ENCODE measurements around the gene LIME1.

The LIME1 gene

GRCh38 chr20:63698739-63699465 is 37.6 kb upstream of the LIME1 start:
- no peak overlapping the region for H3K9ac ChIP-seq (ENCODE audit: low read length in 2 of 2)
- H3K36me3 ChIP-seq (ENCODE audit: control insufficient read depth in 2 of 2, insufficient read depth in 2 of 2, low read length in 2 of 2) = peaks cover 4 to 6% of the 10 kb centered on the region in 2 donors
- H3K4me1 ChIP-seq (ENCODE audit: control insufficient read depth, insufficient read depth, low read length) = peaks cover 28% of the 10 kb centered on the region
- H3K9me3 ChIP-seq (ENCODE audit: control insufficient read depth in 2 of 2, low read length in 2 of 2) = no peaks in the 10 kb centered on the region
- no peaks in the 10 kb centered on the region for H3K27me3 ChIP-seq (ENCODE audit: control insufficient read depth in 1 of 2, insufficient read depth in 2 of 2, low read length in 2 of 2)
- peak overlapping the region; percentile 31 for H3K27ac ChIP-seq (ENCODE audit: low read length)
- H3K4me3 ChIP-seq (ENCODE audit: low read length in 2 of 2) = peak overlapping the region in 1 of 2 donors; percentile 1

GRCh38 chr20:63699466-63700198 is 36.8 kb upstream of the LIME1 start:
- Histone ChIP-seq H3K27ac (ENCODE audit: low read length) (peak overlapping the region; percentile 31), H3K4me1 (ENCODE audit: control insufficient read depth, insufficient read depth, low read length) (peaks cover 28% of the 10 kb centered on the region), H3K27me3 (ENCODE audit: control insufficient read depth in 1 of 2, insufficient read depth in 2 of 2, low read length in 2 of 2) (no peaks in the 10 kb centered on the region), H3K9me3 (ENCODE audit: control insufficient read depth in 2 of 2, low read length in 2 of 2) (no peaks in the 10 kb centered on the region), H3K4me3 (ENCODE audit: low read length in 2 of 2) (no peak overlapping the region), H3K36me3 (ENCODE audit: control insufficient read depth in 2 of 2, insufficient read depth in 2 of 2, low read length in 2 of 2) (peaks cover 6 to 9% of the 10 kb centered on the region in 2 donors), H3K9ac (ENCODE audit: low read length in 2 of 2) (no peak overlapping the region)

GRCh38 chr20:63700199-63701050 is 36.0 kb upstream of the LIME1 start:
- Histone ChIP-seq H3K27ac (ENCODE audit: low read length) (no peak overlapping the region), H3K4me3 (ENCODE audit: low read length in 2 of 2) (no peak overlapping the region), H3K9ac (ENCODE audit: low read length in 2 of 2) (no peak overlapping the region), H3K27me3 (ENCODE audit: control insufficient read depth in 1 of 2, insufficient read depth in 2 of 2, low read length in 2 of 2) (no peaks in the 10 kb centered on the region), H3K9me3 (ENCODE audit: control insufficient read depth in 2 of 2, low read length in 2 of 2) (no peaks in the 10 kb centered on the region), H3K36me3 (ENCODE audit: control insufficient read depth in 2 of 2, insufficient read depth in 2 of 2, low read length in 2 of 2) (peaks cover 11 to 15% of the 10 kb centered on the region in 2 donors), H3K4me1 (ENCODE audit: control insufficient read depth, insufficient read depth, low read length) (peaks cover 28% of the 10 kb centered on the region)

GRCh38 chr20:63701051-63701328 is 35.5 kb upstream of the LIME1 start:
- peaks cover 31% of the 10 kb centered on the region for H3K4me1 ChIP-seq (ENCODE audit: control insufficient read depth, insufficient read depth, low read length)
- no peak overlapping the region for H3K4me3 ChIP-seq (ENCODE audit: low read length in 2 of 2)
- no peaks in the 10 kb centered on the region for H3K27me3 ChIP-seq (ENCODE audit: control insufficient read depth in 1 of 2, insufficient read depth in 2 of 2, low read length in 2 of 2)
- no peak overlapping the region for H3K27ac ChIP-seq (ENCODE audit: low read length)
- H3K36me3 ChIP-seq (ENCODE audit: control insufficient read depth in 2 of 2, insufficient read depth in 2 of 2, low read length in 2 of 2) = peaks cover 11 to 20% of the 10 kb centered on the region in 2 donors
- no peaks in the 10 kb centered on the region for H3K9me3 ChIP-seq (ENCODE audit: control insufficient read depth in 2 of 2, low read length in 2 of 2)
- H3K9ac ChIP-seq (ENCODE audit: low read length in 2 of 2) = no peak overlapping the region

GRCh38 chr20:63701329-63702035 is 35.0 kb upstream of the LIME1 start:
- Histone ChIP-seq H3K9ac (ENCODE audit: low read length in 2 of 2) (no peak overlapping the region), H3K27ac (ENCODE audit: low read length) (no peak overlapping the region), H3K27me3 (ENCODE audit: control insufficient read depth in 1 of 2, insufficient read depth in 2 of 2, low read length in 2 of 2) (no peaks in the 10 kb centered on the region), H3K4me3 (ENCODE audit: low read length in 2 of 2) (no peak overlapping the region), H3K9me3 (ENCODE audit: control insufficient read depth in 2 of 2, low read length in 2 of 2) (no peaks in the 10 kb centered on the region), H3K36me3 (ENCODE audit: control insufficient read depth in 2 of 2, insufficient read depth in 2 of 2, low read length in 2 of 2) (peaks cover 11 to 24% of the 10 kb centered on the region in 2 donors), H3K4me1 (ENCODE audit: control insufficient read depth, insufficient read depth, low read length) (peaks cover 35% of the 10 kb centered on the region)

GRCh38 chr20:63702036-63702665 is 34.3 kb upstream of the LIME1 start:
- Histone ChIP-seq H3K9me3 (ENCODE audit: control insufficient read depth in 2 of 2, low read length in 2 of 2) (no peaks in the 10 kb centered on the region), H3K4me1 (ENCODE audit: control insufficient read depth, insufficient read depth, low read length) (peaks cover 36% of the 10 kb centered on the region), H3K27me3 (ENCODE audit: control insufficient read depth in 1 of 2, insufficient read depth in 2 of 2, low read length in 2 of 2) (no peaks in the 10 kb centered on the region), H3K4me3 (ENCODE audit: low read length in 2 of 2) (no peak overlapping the region), H3K27ac (ENCODE audit: low read length) (no peak overlapping the region), H3K9ac (ENCODE audit: low read length in 2 of 2) (no peak overlapping the region), H3K36me3 (ENCODE audit: control insufficient read depth in 2 of 2, insufficient read depth in 2 of 2, low read length in 2 of 2) (peaks cover 11 to 24% of the 10 kb centered on the region in 2 donors)

- Histone ChIP-seq H3K9me3 (ENCODE audit: control insufficient read depth in 2 of 2, low read length in 2 of 2) (no peaks in the 10 kb centered on the region), H3K27me3 (ENCODE audit: control insufficient read depth in 1 of 2, insufficient read depth in 2 of 2, low read length in 2 of 2) (no peaks in the 10 kb centered on the region), H3K4me1 (ENCODE audit: control insufficient read depth, insufficient read depth, low read length) (peaks cover 32% of the 10 kb centered on the region), H3K9ac (ENCODE audit: low read length in 2 of 2) (no peak overlapping the region), H3K4me3 (ENCODE audit: low read length in 2 of 2) (no peak overlapping the region), H3K36me3 (ENCODE audit: control insufficient read depth in 2 of 2, insufficient read depth in 2 of 2, low read length in 2 of 2) (peaks cover 11 to 24% of the 10 kb centered on the region in 2 donors), H3K27ac (ENCODE audit: low read length) (no peak overlapping the region)
Observed at GRCh38 chr20:63702751-63703470, 33.6 kb upstream of the LIME1 start.

- H3K27ac ChIP-seq (ENCODE audit: low read length) = no peak overlapping the region
- H3K36me3 ChIP-seq (ENCODE audit: control insufficient read depth in 2 of 2, insufficient read depth in 2 of 2, low read length in 2 of 2) = peaks cover 11 to 24% of the 10 kb centered on the region in 2 donors
- H3K27me3 ChIP-seq (ENCODE audit: control insufficient read depth in 1 of 2, insufficient read depth in 2 of 2, low read length in 2 of 2) = no peaks in the 10 kb centered on the region
- H3K4me1 ChIP-seq (ENCODE audit: control insufficient read depth, insufficient read depth, low read length) = peaks cover 32% of the 10 kb centered on the region
- H3K9me3 ChIP-seq (ENCODE audit: control insufficient read depth in 2 of 2, low read length in 2 of 2) = no peaks in the 10 kb centered on the region
- no peak overlapping the region for H3K9ac ChIP-seq (ENCODE audit: low read length in 2 of 2)
- no peak overlapping the region for H3K4me3 ChIP-seq (ENCODE audit: low read length in 2 of 2)
Observed at GRCh38 chr20:63703471-63703975, 32.9 kb upstream of the LIME1 start.

- Histone ChIP-seq H3K27me3 (ENCODE audit: control insufficient read depth in 1 of 2, insufficient read depth in 2 of 2, low read length in 2 of 2) (no peaks in the 10 kb centered on the region), H3K9ac (ENCODE audit: low read length in 2 of 2) (no peak overlapping the region), H3K4me3 (ENCODE audit: low read length in 2 of 2) (no peak overlapping the region), H3K36me3 (ENCODE audit: control insufficient read depth in 2 of 2, insufficient read depth in 2 of 2, low read length in 2 of 2) (peaks cover 11 to 24% of the 10 kb centered on the region in 2 donors), H3K4me1 (ENCODE audit: control insufficient read depth, insufficient read depth, low read length) (peaks cover 32% of the 10 kb centered on the region), H3K9me3 (ENCODE audit: control insufficient read depth in 2 of 2, low read length in 2 of 2) (no peaks in the 10 kb centered on the region), H3K27ac (ENCODE audit: low read length) (no peak overlapping the region)
Observed at GRCh38 chr20:63703976-63704748, 32.3 kb upstream of the LIME1 start.

All from stomach smooth muscle (tissue), 2 donors.